Astrocyte of the cerebellum (primary cell): ENCODE results near the gene BEND5.

Experiments used
- DNase-seq: peaks from one replicate; pipeline ENCODE4 v3.0.0-alpha.2; 2011; ENCODE audit warnings: low read depth
- H3K4me3 ChIP-seq: 2 replicates; pipeline ENCODE4 v1.5.1; 2011; ENCODE audit warnings: mild to moderate bottlenecking, low read depth, low read length, moderate library complexity
- CTCF ChIP-seq: IDR thresholded peaks from 2 replicates; pipeline ENCODE4 v1.5.1; 2012; ENCODE audit warnings: low read length, low read depth, moderate library complexity, mild to moderate bottlenecking; ENCODE audit errors: missing control alignments
- in situ Hi-C: cut with HindIII; loops from 2 replicates; pipeline ENCODE4 v1.10.0; 2017; ENCODE audit warnings: low sequenced_read_pairs

The BEND5 gene

GRCh38 chr1:48807554-48808260 lies 31.0 kb upstream of the BEND5 start:
- in situ Hi-C loops, result no loop called here
- no peak for DNase-seq
- no peak for TF ChIP-seq CTCF
- H3K4me3 ChIP-seq, result no peak overlapping the region

- DNase-seq, result no peak
Measured at GRCh38 chr1:48803474-48803873, 26.8 kb upstream of the BEND5 start.

GRCh38 chr1:48794816-48795215 lies 18.1 kb upstream of the BEND5 start:
- H3K4me3 ChIP-seq, result no peak overlapping the region
- TF ChIP-seq CTCF, result no peak
- in situ Hi-C loops, result loop anchor here (5.0 kb wide), 1 partner anchor 98 kb away; no protein-coding TSS in a partner anchor
- DNase-seq, result no peak

More at GRCh38 chr1:48803474-48803873, 26.8 kb upstream of the BEND5 start:
- H3K4me3 ChIP-seq, result no peak overlapping the region
- in situ Hi-C loops, result no loop called here
- TF ChIP-seq CTCF, result no peak

- no peak for TF ChIP-seq CTCF
- no peak for DNase-seq
- in situ Hi-C loops, result loop anchor here (5.0 kb wide), 1 partner anchor 97 kb away; no protein-coding TSS in a partner anchor
- no peak overlapping the region for H3K4me3 ChIP-seq
Measured at GRCh38 chr1:48793863-48794262, 17.2 kb upstream of the BEND5 start.

- TF ChIP-seq CTCF, result no peak
- DNase-seq, result no peak
- in situ Hi-C loops, result loop anchor here (5.0 kb wide), 1 partner anchor 96 kb away; no protein-coding TSS in a partner anchor
- no peak overlapping the region for H3K4me3 ChIP-seq
Measured at GRCh38 chr1:48792961-48793360, 16.3 kb upstream of the BEND5 start.

- no peak for TF ChIP-seq CTCF
- no peak for DNase-seq
- H3K4me3 ChIP-seq, result no peak overlapping the region
- in situ Hi-C loops, result loop anchor here (5.0 kb wide), 1 partner anchor 93 kb away; no protein-coding TSS in a partner anchor
Measured at GRCh38 chr1:48790397-48790796, 13.7 kb upstream of the BEND5 start.
